Measurements from ENCODE around the gene WNT9A. TPM values are rescaled to one million over a fixed set of nuclear protein-coding genes. Genes with fewer than 3 reads are reported as not detected.

Gene WNT9A
- total RNA-seq, 1 donor from 2014 or later: 10.3 TPM

DNA sequence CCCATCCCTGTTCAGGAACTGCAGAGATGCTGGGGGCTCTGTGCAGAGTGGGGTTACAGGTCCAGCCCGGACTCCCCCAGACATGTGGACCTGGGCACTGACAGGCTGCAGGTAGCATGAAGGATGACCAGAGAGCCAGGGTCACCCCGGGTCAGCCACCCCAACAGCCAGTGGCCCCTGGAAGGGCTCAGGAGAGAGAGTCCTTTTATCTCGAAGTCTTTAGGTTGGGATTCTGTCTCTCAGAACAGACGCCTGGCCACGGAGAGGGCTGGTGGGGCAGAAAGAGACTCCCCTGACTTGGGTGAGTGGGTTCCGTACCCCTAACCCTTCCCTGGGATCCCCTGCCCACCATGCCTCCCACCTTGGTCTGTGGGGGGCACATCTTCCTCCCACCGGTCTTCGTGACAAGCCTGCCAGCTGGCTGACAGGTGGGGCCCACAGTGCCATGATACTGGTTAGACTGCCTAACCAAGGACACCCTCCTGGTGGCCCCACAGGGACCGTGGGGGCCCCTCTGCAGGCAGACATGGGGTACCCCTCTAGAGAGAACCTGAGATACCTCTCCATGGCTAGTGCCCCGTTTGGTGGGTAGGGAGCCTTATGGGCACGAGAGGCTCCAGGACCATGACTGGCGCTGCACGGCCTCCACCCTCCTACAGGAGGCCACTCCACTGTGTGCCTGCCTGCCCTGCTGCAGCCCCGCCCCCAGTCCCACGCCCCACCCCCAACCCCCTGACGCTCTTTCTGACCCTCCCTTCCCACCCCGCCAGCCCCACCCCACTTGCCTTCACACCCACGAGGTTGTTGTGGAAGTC, 24.2 kb downstream of the WNT9A start:
- no peaks in the 10 kb centered on the region for H3K36me3 ChIP-seq (ENCODE audit: control insufficient read depth, insufficient read depth, low read length)
- no peak overlapping the region for H3K4me3 ChIP-seq (ENCODE audit: low read depth, low read length)
- DNase-seq (ENCODE audit: low read depth): no peak
- TF ChIP-seq CTCF (IDR thresholded peaks at IDR 0.05; ENCODE audit: insufficient read depth, low read length, poor library complexity, severe bottlenecking): no peak
- no peaks in the 10 kb centered on the region for H3K27me3 ChIP-seq (ENCODE audit: control insufficient read depth, insufficient read depth, low read length)

- DNase-seq (ENCODE audit: low read depth): no peak
- no peaks in the 10 kb centered on the region for H3K36me3 ChIP-seq (ENCODE audit: control insufficient read depth, insufficient read depth, low read length)
- no peaks in the 10 kb centered on the region for H3K27me3 ChIP-seq (ENCODE audit: control insufficient read depth, insufficient read depth, low read length)
- no peak overlapping the region for H3K4me3 ChIP-seq (ENCODE audit: low read depth, low read length)
- no peak for TF ChIP-seq CTCF (IDR thresholded peaks at IDR 0.05; ENCODE audit: insufficient read depth, low read length, poor library complexity, severe bottlenecking)
Measured at GRCh38 chr1:227922501-227923352, 25.0 kb downstream of the WNT9A start.

GRCh38 chr1:227921461-227922185, 26.1 kb downstream of the WNT9A start:
- Histone ChIP-seq H3K4me3 (ENCODE audit: low read depth, low read length) (no peak overlapping the region), H3K36me3 (ENCODE audit: control insufficient read depth, insufficient read depth, low read length) (no peaks in the 10 kb centered on the region)

DNA sequence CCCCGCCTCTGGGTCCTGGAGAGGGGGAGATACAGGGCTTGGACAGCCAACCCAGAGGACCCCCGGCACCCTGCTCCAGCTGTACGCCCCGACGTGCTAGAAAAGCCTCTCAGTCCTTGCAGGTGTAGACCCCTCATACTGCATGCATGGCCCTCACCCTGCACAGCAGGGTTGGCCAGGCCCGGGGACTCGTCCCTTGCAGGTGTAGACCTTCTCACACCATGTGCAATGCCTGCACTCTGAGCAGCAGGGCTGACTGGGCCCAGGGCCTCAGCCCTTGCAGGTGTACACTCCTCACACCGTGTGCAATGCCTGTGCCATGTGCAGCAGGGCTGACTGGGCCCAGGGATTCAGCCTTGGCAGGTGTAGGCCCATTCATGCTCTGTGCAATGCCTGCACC, 26.8 kb downstream of the WNT9A start:
- TF ChIP-seq CTCF (IDR thresholded peaks at IDR 0.05; ENCODE audit: insufficient read depth, low read length, poor library complexity, severe bottlenecking): no peak
- Histone ChIP-seq H3K4me3 (ENCODE audit: low read depth, low read length) (no peak overlapping the region), H3K27me3 (ENCODE audit: control insufficient read depth, insufficient read depth, low read length) (no peaks in the 10 kb centered on the region), H3K36me3 (ENCODE audit: control insufficient read depth, insufficient read depth, low read length) (no peaks in the 10 kb centered on the region)
- no peak for DNase-seq (ENCODE audit: low read depth)

More at GRCh38 chr1:227921461-227922185, 26.1 kb downstream of the WNT9A start:
- H3K27me3 ChIP-seq (ENCODE audit: control insufficient read depth, insufficient read depth, low read length): no peaks in the 10 kb centered on the region
- TF ChIP-seq CTCF (IDR thresholded peaks at IDR 0.05; ENCODE audit: insufficient read depth, low read length, poor library complexity, severe bottlenecking): no peak
- DNase-seq (ENCODE audit: low read depth): no peak

GRCh38 chr1:227920426-227920825, 27.3 kb downstream of the WNT9A start:
- no peak for TF ChIP-seq CTCF (IDR thresholded peaks at IDR 0.05; ENCODE audit: insufficient read depth, low read length, poor library complexity, severe bottlenecking)
- no peak for DNase-seq (ENCODE audit: low read depth)

More at GRCh38 chr1:227920426-227920825, 27.3 kb downstream of the WNT9A start:
- H3K4me3 ChIP-seq (ENCODE audit: low read depth, low read length): no peak overlapping the region
- no peaks in the 10 kb centered on the region for H3K27me3 ChIP-seq (ENCODE audit: control insufficient read depth, insufficient read depth, low read length)
- H3K36me3 ChIP-seq (ENCODE audit: control insufficient read depth, insufficient read depth, low read length): no peaks in the 10 kb centered on the region

Measured in kidney epithelial cell (primary cell).